ELR (cell line): ENCODE data around the gene ACAD11.

Experiments used
- DNase-seq: peaks from one replicate; pipeline ENCODE4 v3.0.0-alpha.2; 2015; ENCODE audit warnings: low read depth

ACAD11 gene

GRCh38 chr3:132659365-132660051 is at the start of gene ACAD11:
TSS of gene ACAD11 (minus strand) at chr3:132659809. CDS start at chr3:132659751, 58 bp downstream.
- DNase-seq, result peak; percentile 84

- DNase-seq, result no peak
Measured at GRCh38 chr3:132703733-132704132, 44.1 kb upstream of the ACAD11 start.

- DNase-seq, result peak; percentile 6
Measured at GRCh38 chr3:132695422-132695821, 35.8 kb upstream of the ACAD11 start.

GRCh38 chr3:132694991-132695390 is 35.4 kb upstream of the ACAD11 start:
- DNase-seq, result no peak

DNA sequence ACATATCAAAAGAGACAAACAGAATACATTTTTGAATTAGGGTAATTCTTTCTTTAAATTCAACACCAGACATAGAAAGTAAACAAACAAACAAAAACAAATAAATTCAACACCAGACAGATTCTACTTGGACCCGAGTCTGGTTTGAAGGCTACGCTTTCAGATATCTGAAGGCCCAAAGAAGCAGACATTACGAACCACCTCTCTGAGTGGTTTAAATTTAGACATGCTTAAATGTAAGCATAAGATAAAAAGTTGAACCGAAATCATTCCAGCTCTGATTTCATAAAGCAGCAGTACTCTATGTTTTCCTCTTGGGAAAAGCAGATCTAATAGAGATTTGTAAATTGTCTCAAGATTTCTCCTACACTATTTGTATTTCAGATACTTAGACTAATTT is 30.4 kb upstream of the ACAD11 start:
- no peak for DNase-seq

DNA sequence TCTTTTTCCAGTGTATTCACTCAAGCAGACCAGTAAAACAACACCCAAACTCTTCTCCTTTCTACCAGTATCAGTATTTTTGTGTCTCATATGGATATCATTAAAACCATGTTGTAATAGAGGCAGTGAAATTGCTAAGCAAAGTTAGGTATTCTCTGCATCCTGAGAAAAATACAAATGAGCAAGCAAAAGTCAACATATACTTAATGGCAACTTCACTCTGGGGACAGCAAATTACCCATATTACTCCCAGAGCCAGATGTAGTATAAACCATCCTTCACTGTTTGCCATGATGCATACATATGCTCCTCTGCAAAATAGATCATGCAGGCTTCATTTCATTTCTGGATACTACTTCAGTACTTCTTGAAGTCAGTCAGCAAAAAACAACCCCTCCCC is 22.6 kb upstream of the ACAD11 start:
- no peak for DNase-seq

DNA sequence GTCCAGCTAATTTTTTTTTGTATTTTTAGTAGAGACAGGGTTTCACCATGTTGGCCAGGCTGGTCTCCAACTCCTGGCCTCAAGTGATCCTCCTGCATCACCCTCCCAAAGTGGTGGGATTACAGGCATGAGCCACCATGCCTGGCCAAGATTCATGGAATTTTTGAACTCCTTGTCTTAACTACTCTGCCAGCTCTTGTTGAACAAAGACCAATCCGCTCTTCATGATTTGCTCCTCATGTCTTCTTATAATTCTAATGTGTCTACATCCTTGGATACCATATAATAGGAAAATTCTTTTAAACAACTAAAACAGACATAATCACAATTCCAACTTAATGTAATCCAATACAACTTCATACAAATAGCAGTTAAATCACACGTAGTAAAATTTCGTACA is 21.8 kb upstream of the ACAD11 start:
- no peak for DNase-seq

DNA sequence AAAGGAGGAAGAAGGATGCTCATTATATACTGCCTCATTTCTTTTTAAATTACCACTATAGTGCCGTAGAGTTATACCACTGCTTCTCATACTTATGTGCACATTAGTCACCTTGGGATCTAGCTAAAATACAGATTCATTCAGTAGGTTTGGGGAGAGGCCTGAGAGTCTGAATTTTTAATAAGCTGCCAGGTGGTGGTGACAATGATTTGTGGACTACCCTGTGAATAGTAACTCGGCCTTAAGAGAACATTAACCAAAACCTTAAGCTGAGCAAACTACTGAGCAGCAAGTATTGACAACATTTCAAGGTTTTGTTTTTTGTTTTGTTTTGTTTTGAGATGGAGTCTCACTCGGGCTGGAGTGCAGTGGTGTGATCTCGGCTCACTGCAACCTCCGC is 20.3 kb upstream of the ACAD11 start:
- DNase-seq, result no peak

DNA sequence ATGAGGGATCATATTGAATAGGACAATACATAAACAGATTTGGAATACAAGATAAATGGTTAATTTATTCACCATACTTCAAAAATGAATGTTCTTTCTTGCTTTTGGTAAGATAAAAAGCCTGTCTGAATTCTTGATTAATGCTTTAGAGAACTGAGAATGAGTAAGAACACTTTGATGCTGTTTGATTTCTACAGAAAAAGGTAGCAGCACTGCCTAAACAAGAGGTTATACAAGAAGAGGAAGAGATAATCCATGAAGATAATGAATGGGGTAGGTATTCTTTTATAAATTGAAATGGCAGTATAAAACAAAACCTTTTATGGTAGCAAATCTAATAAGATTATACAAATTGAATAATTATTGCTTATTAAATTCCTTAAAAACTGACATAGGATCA is 15.8 kb upstream of the ACAD11 start:
- no peak for DNase-seq

- DNase-seq, result peak; percentile 6
Measured at GRCh38 chr3:132669256-132669777, 9.7 kb upstream of the ACAD11 start.

GRCh38 chr3:132665230-132665745 is 5.7 kb upstream of the ACAD11 start:
- DNase-seq, result no peak

- no peak for DNase-seq
Measured at GRCh38 chr3:132662212-132662611, 2.6 kb upstream of the ACAD11 start.

DNA sequence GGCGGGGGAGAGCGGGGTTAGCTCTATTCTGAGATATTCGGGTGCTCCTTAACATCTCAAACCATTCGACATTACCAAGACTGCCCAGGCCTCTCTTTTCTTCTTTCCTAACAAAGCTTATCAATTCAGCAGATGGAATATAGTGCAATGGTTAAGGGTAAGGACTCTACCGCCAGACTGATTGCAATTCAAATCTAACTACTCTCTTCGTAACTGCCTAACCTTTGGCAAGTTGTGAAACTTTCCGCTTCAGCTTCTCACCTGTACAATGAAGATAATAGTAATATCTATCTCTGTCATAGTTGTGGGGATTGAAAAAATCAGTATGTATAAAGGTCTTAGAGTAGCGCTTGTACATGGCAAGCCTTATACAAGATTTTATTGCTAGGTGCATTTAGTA is 1.5 kb upstream of the ACAD11 start:
- DNase-seq, result no peak

DNA sequence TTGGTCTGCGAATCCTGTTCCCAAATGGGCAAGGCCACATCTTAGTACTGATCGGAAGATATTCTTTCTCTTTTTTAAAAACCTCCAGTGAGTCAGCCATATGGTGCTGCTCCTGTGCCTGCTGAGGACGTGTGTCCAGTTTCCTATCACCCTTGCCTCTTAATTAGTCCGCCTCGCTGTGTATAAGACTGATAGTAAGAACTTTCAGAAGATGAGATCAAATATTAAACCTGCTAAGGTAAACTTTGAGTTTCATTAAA is 1.1 kb upstream of the ACAD11 start:
- peak; percentile 54 for DNase-seq

DNA sequence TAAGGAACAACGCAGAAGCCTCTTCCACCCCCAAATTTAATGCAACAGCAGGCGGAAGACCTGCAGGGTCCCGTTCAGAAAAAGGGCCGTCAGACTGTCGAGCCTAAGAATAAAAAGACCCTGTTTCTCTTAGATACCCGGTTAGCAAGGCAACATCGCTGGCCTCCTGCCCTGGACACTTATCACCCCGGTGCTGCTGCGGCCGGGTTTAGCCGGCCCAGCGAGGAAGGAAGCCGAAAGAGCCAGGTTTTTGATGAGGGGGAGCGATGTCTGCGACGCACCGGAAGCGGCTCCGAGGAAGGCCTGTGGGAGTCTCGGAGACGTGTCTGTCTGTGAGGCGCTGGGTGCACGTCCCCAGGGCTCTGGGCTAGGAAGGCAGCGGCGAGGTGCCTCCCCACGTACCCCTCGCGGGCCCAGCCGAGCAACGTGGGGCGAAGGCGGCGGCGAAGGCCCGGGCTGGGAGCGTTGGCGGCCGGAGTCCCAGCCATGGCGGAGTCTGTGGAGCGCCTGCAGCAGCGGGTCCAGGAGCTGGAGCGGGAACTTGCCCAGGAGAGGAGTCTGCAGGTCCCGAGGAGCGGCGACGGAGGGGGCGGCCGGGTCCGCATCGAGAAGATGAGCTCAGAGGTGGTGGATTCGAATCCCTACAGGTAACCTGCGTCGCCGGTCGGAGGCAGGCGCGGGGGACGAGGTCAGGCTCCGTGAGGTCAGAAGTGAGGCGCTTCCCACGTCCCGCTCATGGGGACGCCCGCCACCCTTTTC is 622 bp upstream of the ACAD11 start, which contains the start of gene UBA5:
Gene UBA5, plus strand, starts transcription at position 278 of the 759 bp plus-strand sequence. Its CDS starts 209 bp downstream, at position 487.
- DNase-seq, result peak; percentile 79

- no peak for DNase-seq
Measured at GRCh38 chr3:132659000-132659364, 627 bp downstream of the ACAD11 start.

DNA sequence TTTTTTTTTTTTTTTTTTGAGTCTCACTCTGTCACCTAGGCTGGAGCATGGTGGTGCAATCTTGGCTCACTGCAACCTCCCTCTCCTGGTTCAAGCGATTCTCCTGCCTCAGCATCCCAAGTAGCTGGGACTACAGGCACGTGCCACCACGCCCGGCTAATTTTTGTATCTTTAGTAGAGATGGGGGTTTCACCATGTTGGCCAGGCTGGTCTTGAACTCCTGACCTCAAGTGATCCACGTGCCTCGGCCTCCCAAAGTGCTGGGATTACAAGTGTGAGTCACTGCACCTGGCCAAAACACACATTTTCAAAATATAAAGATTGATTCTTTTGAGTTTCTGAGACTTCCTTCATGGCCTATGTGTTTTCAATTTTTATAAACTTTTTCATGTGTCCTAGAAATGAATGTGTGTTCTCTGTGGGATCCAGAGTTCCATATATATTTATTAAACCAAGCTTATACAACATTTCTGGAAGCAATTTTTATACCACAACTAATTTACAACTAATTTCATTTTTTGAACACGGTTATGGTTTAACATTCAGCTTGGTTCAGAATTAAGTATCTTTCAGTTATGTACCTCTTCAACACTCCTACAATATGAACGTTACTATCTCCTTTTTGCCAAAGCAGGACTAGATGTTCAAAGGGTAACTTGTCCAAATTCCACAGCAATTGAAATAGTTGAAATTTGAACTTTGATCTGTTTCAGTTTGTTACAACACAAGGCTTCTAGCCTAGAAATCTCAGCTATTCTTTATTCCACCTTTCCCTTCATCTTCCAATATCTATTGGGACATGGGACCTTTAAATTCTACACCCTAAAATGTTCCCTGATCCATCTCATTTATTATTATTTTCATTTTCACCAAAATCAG is 1.5 kb downstream of the ACAD11 start:
- no peak for DNase-seq

DNA sequence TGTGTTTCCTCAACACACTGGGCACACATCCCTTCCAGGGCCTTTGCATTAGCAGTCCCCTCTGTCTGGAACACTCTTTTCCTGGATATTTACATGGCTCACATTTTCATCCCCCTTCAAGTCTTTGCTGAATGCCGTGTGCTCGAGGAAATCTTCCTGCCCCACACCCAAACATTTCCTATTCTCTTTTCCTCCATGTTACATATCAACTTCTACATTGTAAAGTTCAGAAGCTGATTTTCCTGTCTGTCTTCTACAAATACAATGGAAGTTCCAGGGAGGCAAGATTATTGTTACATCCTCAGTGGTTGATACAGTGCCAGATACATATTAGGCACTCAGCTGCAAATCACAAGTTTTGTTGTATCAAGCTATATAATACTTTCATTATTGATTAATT is 4.1 kb downstream of the ACAD11 start:
- DNase-seq, result no peak

DNA sequence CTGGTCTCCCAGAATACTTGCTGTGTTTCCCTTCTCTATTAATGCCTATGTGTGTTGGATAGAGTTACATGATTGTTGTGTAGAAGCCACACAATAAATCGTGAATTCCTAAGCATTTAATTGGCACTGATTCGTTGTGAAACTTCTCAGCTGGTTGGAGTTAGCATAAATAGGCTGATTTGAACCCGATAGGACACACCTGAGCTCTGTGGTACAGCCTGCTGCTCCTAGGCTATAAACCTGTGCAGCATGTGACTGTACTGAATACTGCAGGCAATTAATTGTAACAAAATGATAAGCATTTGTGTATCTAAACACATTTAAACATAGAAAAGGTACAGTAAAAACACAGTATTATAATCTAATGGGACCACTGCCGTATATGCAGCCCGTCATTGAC is 4.9 kb downstream of the ACAD11 start:
- DNase-seq, result no peak

DNA sequence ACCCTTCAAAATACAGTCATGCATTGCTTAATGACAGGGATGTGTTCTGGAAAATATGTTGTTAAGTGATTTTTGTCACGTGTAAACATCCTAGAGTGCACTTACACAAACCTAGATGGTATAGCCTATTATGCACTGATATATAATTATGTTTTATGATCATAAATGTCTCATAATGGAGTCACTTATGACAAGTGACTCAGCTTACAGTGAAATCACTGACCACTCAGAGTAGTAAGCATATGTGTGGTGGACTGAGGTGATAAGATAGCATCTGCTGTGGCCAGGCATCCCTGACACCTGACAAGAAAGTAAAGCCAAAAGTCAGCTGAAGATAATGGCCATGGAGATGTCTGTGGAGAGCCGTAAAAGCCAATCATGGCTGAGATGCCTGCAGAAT is 5.4 kb downstream of the ACAD11 start:
- DNase-seq, result peak; percentile 54

DNA sequence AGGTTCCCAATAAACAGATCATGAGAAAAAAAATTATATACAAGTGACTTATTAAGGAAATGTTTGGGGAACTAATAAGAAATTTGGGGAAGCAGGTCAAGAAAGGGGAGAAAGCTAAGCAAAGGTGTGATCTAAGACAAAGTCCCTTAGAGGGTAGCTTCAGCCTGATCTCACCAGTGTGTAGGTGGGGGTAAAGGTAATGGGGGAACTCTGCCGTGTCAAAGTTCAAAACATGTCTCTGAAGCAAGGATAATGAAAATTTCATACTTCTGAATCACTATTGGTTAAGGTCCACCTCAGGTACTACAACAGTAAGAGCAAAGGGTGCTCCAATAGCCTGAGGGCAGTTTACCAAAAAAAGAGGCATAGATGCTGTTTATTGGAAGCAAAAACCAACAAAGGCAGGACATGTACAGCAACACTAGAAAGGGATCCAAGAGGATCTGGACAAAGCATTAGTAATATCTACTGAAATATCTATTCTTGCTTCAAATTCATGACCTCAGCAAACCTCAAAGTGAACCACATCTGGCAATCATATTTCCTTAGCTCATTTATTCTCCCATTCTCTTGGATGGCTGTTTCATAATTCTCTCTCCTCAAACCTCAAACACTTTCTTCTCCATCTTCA is 6.9 kb downstream of the ACAD11 start:
- peak; percentile 18 for DNase-seq

DNA sequence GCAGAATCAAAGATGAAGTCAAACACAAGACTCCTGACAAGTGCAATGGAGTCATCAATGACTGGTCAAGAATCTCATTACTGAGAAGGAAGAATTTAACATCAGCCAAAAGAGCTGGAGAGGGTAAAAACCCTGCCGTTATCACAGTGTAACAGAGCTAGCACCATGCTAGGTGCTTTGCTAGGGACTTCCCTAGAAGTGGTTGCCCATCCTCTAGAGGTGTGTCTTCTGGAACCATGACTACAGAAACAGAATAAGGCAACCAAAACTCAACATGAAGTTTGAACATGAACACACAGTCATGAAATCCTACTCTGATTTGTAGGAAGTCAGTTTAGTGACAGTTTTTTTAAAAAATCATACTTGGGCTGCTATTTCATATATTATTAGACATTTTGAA is 9.5 kb downstream of the ACAD11 start:
- no peak for DNase-seq
